Osteocyte (in vitro differentiated cells): Measurements from ENCODE around the gene ZNF367. TPM values are rescaled to one million over a fixed set of nuclear protein-coding genes. Genes with fewer than 3 reads are reported as not detected.

Experiments used
- DNase-seq: peaks from one replicate; pipeline ENCODE4 v3.0.0; 2021; ENCODE audit warnings: mixed read lengths; ENCODE audit not compliant: unreplicated experiment; ENCODE audit errors: extremely low spot score
- H3K27ac Mint-ChIP-seq: one replicate; pipeline ENCODE4 v1.8.0; 2021; ENCODE audit warnings: mild to moderate bottlenecking, mixed read lengths; ENCODE audit not compliant: unreplicated experiment
- H3K27me3 Mint-ChIP-seq: one replicate; pipeline ENCODE4 v1.8.0; 2021; ENCODE audit warnings: mixed read lengths; ENCODE audit not compliant: unreplicated experiment
- H3K36me3 Mint-ChIP-seq: one replicate; pipeline ENCODE4 v1.8.0; 2021; ENCODE audit warnings: mixed read lengths; ENCODE audit not compliant: unreplicated experiment
- H3K4me1 Mint-ChIP-seq: one replicate; pipeline ENCODE4 v1.8.0; 2021; ENCODE audit warnings: mixed read lengths; ENCODE audit not compliant: unreplicated experiment
- H3K4me3 Mint-ChIP-seq: one replicate; pipeline ENCODE4 v1.8.0; 2021; ENCODE audit warnings: mild to moderate bottlenecking, moderate library complexity, mixed read lengths; ENCODE audit not compliant: unreplicated experiment
- H3K9me3 Mint-ChIP-seq: one replicate; pipeline ENCODE4 v1.8.0; 2021; ENCODE audit warnings: mixed read lengths; ENCODE audit not compliant: unreplicated experiment
- CTCF ChIP-seq: fragments of 200-600 bp; sonication (generic); IDR thresholded peaks from 2 replicates; pipeline ENCODE4 v1.5.0; 2021; ENCODE audit warnings: antibody characterized with exemption, mild to moderate bottlenecking, moderate library complexity
- total RNA-seq: library from RNA; stranded (reverse); gene quantifications from 2 replicates; pipeline ENCODE4 v1.2.1, GENCODE V29; 2021

The ZNF367 gene
- total RNA-seq, 1 donor from 2014 or later, result 2.3 TPM

- H3K36me3 Mint-ChIP-seq, result no peaks in the 10 kb centered on the region
- no peaks in the 10 kb centered on the region for H3K27me3 Mint-ChIP-seq
- peak overlapping the region; percentile 91 for H3K27ac Mint-ChIP-seq
- TF ChIP-seq CTCF, result no peak
- peaks cover 31% of the 10 kb centered on the region for H3K4me1 Mint-ChIP-seq
- peak overlapping the region; percentile 69 for H3K4me3 Mint-ChIP-seq
- DNase-seq, result peak; percentile 81
- no peaks in the 10 kb centered on the region for H3K9me3 Mint-ChIP-seq
These were observed 2.5 kb upstream of the ZNF367 start for GRCh38 chr9:96420468-96421219.

- TF ChIP-seq CTCF, result no peak
- Mint-ChIP-seq H3K4me1 (peaks cover 31% of the 10 kb centered on the region), H3K27me3 (no peaks in the 10 kb centered on the region), H3K9me3 (no peaks in the 10 kb centered on the region), H3K36me3 (no peaks in the 10 kb centered on the region), H3K4me3 (peak overlapping the region; percentile 69), H3K27ac (peak overlapping the region; percentile 91)
- no peak for DNase-seq
These were observed 1.5 kb upstream of the ZNF367 start for GRCh38 chr9:96419691-96419969.

GRCh38 chr9:96418920-96419690, 935 bp upstream of the ZNF367 start:
- H3K4me1 Mint-ChIP-seq, result peaks cover 31% of the 10 kb centered on the region
- H3K36me3 Mint-ChIP-seq, result no peaks in the 10 kb centered on the region
- no peaks in the 10 kb centered on the region for H3K27me3 Mint-ChIP-seq
- H3K9me3 Mint-ChIP-seq, result no peaks in the 10 kb centered on the region
- peak overlapping the region; percentile 91 for H3K27ac Mint-ChIP-seq
- peak overlapping the region; percentile 86 for H3K4me3 Mint-ChIP-seq
- TF ChIP-seq CTCF, result no peak
- DNase-seq, result peak; percentile 87

GRCh38 chr9:96417661-96418082, 498 bp downstream of the ZNF367 start:
- no peak for TF ChIP-seq CTCF
- H3K36me3 Mint-ChIP-seq, result no peaks in the 10 kb centered on the region
- no peak for DNase-seq
- H3K27ac Mint-ChIP-seq, result peak overlapping the region; percentile 72
- no peaks in the 10 kb centered on the region for H3K27me3 Mint-ChIP-seq
- peaks cover 37% of the 10 kb centered on the region for H3K4me1 Mint-ChIP-seq
- H3K4me3 Mint-ChIP-seq, result peak overlapping the region; percentile 81
- no peaks in the 10 kb centered on the region for H3K9me3 Mint-ChIP-seq

- Mint-ChIP-seq H3K4me3 (peak overlapping the region; percentile 89), H3K27ac (peak overlapping the region; percentile 90), H3K9me3 (no peaks in the 10 kb centered on the region), H3K27me3 (no peaks in the 10 kb centered on the region), H3K36me3 (no peaks in the 10 kb centered on the region), H3K4me1 (peaks cover 38% of the 10 kb centered on the region)
- DNase-seq, result peak; percentile 94
- peak; percentile 39 for TF ChIP-seq CTCF
These were observed 1.1 kb downstream of the ZNF367 start for GRCh38 chr9:96417051-96417586.
